ENCODE measurements around the gene RANBP10. TPM values are rescaled to one million over a fixed set of nuclear protein-coding genes. Genes with fewer than 3 reads are reported as not detected.

RANBP10 gene
- total and polyA plus RNA-seq, 2 of the 13 experiments (the other 11 are each of a cell fraction or from before 2014, with no cell fraction given), result 9.2 to 22.7 TPM

DNA sequence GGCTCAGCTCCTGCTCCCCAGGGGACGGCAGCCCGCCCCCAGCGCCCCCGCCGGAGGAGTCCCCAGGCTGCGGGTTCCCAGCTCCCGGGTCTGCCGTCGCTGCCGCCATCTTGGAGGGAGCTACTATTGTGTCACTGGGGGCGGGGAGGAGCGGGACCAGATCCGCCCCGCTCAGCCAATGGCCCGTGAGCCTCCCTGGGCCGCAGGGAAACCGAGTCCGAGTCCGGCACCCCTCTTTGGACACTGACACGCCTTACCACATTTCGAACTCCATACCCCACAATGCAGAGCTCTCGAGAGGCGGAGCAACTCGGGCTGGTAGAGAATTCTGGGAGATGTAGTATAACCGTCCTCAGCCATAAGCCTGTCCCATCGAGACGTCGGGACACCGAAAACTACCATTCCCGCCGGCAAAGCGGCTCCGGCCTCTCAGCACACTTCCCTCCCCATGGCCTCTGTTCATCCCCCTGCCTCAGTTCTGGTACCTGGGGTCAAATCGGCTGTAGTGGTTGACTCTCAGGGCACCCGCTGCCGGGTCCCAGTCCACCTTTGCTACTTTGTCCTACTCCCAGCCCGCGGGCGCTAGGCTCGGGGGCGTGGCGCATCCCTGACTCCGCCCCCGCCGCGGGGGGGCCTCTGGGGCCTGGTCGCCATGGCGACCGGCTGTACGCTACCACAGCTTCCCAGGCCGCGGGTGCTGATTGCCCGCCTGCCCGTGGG lies at the start of gene RANBP10, which contains the start of gene TSNAXIP1 (continued):
- TF ChIP-seq, protein P1, sequence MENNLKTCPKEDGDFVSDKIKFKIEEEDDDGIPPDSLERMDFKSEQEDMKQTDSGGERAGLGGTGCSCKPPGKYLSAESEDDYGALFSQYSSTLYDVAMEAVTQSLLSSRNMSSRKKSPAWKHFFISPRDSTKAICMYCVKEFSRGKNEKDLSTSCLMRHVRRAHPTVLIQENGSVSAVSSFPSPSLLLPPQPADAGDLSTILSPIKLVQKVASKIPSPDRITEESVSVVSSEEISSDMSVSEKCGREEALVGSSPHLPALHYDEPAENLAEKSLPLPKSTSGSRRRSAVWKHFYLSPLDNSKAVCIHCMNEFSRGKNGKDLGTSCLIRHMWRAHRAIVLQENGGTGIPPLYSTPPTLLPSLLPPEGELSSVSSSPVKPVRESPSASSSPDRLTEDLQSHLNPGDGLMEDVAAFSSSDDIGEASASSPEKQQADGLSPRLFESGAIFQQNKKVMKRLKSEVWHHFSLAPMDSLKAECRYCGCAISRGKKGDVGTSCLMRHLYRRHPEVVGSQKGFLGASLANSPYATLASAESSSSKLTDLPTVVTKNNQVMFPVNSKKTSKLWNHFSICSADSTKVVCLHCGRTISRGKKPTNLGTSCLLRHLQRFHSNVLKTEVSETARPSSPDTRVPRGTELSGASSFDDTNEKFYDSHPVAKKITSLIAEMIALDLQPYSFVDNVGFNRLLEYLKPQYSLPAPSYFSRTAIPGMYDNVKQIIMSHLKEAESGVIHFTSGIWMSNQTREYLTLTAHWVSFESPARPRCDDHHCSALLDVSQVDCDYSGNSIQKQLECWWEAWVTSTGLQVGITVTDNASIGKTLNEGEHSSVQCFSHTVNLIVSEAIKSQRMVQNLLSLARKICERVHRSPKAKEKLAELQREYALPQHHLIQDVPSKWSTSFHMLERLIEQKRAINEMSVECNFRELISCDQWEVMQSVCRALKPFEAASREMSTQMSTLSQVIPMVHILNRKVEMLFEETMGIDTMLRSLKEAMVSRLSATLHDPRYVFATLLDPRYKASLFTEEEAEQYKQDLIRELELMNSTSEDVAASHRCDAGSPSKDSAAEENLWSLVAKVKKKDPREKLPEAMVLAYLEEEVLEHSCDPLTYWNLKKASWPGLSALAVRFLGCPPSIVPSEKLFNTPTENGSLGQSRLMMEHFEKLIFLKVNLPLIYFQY (CRISPR knock-in tag; IDR thresholded peaks at IDR 0.05; ENCODE audit: borderline replicate concordance), result no peak
- TF ChIP-seq ZNF10 (CRISPR knock-in tag; IDR thresholded peaks at IDR 0.05; ENCODE audit: borderline replicate concordance, low read depth), result no peak
- TF ChIP-seq KAT7 (CRISPR knock-in tag; IDR thresholded peaks at IDR 0.05; ENCODE audit: borderline replicate concordance), result peak; percentile 88; the same call in 1 of the 2 replicates
- TF ChIP-seq HNRNPH1 (optimal IDR thresholded peaks at IDR 0.05; ENCODE audit: low read depth, low read length), result no peak
- TF ChIP-seq, protein P2, sequence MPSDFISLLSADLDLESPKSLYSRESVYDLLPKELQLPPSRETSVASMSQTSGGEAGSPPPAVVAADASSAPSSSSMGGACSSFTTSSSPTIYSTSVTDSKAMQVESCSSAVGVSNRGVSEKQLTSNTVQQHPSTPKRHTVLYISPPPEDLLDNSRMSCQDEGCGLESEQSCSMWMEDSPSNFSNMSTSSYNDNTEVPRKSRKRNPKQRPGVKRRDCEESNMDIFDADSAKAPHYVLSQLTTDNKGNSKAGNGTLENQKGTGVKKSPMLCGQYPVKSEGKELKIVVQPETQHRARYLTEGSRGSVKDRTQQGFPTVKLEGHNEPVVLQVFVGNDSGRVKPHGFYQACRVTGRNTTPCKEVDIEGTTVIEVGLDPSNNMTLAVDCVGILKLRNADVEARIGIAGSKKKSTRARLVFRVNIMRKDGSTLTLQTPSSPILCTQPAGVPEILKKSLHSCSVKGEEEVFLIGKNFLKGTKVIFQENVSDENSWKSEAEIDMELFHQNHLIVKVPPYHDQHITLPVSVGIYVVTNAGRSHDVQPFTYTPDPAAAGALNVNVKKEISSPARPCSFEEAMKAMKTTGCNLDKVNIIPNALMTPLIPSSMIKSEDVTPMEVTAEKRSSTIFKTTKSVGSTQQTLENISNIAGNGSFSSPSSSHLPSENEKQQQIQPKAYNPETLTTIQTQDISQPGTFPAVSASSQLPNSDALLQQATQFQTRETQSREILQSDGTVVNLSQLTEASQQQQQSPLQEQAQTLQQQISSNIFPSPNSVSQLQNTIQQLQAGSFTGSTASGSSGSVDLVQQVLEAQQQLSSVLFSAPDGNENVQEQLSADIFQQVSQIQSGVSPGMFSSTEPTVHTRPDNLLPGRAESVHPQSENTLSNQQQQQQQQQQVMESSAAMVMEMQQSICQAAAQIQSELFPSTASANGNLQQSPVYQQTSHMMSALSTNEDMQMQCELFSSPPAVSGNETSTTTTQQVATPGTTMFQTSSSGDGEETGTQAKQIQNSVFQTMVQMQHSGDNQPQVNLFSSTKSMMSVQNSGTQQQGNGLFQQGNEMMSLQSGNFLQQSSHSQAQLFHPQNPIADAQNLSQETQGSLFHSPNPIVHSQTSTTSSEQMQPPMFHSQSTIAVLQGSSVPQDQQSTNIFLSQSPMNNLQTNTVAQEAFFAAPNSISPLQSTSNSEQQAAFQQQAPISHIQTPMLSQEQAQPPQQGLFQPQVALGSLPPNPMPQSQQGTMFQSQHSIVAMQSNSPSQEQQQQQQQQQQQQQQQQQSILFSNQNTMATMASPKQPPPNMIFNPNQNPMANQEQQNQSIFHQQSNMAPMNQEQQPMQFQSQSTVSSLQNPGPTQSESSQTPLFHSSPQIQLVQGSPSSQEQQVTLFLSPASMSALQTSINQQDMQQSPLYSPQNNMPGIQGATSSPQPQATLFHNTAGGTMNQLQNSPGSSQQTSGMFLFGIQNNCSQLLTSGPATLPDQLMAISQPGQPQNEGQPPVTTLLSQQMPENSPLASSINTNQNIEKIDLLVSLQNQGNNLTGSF (CRISPR knock-in tag; IDR thresholded peaks at IDR 0.05), result no peak
- TF ChIP-seq ZEB1 (IDR thresholded peaks at IDR 0.05; ENCODE audit: insufficient replicate concordance, low read depth), result peak; percentile 31
- TF ChIP-seq BRCA1 (CRISPR knock-in tag; IDR thresholded peaks at IDR 0.05), result no peak
- TF ChIP-seq IRX3 (CRISPR knock-in tag; IDR thresholded peaks at IDR 0.05; ENCODE audit: borderline replicate concordance, low read depth), result no peak
- no peak for TF ChIP-seq TOE1 (CRISPR knock-in tag; IDR thresholded peaks at IDR 0.05)
- TF ChIP-seq JUNB (CRISPR knock-in tag; IDR thresholded peaks at IDR 0.05; ENCODE audit: borderline replicate concordance), result no peak
- TF ChIP-seq PAF1 (CRISPR knock-in tag; IDR thresholded peaks at IDR 0.05), result no peak
- TF ChIP-seq MIER2 (CRISPR knock-in tag; IDR thresholded peaks at IDR 0.05), result peak; percentile 25; the same call in 1 of the 2 replicates
- peak; percentile 28; the same call in 1 of the 2 replicates for TF ChIP-seq NCOA1 (CRISPR knock-in tag; IDR thresholded peaks at IDR 0.05)
- TF ChIP-seq NFE2L2 (IDR thresholded peaks at IDR 0.05; ENCODE audit: low read length), result no peak
- TF ChIP-seq ZNF3 (CRISPR knock-in tag; IDR thresholded peaks at IDR 0.05), result no peak; the same call in none of the 2 replicates
- TF ChIP-seq, protein P3, sequence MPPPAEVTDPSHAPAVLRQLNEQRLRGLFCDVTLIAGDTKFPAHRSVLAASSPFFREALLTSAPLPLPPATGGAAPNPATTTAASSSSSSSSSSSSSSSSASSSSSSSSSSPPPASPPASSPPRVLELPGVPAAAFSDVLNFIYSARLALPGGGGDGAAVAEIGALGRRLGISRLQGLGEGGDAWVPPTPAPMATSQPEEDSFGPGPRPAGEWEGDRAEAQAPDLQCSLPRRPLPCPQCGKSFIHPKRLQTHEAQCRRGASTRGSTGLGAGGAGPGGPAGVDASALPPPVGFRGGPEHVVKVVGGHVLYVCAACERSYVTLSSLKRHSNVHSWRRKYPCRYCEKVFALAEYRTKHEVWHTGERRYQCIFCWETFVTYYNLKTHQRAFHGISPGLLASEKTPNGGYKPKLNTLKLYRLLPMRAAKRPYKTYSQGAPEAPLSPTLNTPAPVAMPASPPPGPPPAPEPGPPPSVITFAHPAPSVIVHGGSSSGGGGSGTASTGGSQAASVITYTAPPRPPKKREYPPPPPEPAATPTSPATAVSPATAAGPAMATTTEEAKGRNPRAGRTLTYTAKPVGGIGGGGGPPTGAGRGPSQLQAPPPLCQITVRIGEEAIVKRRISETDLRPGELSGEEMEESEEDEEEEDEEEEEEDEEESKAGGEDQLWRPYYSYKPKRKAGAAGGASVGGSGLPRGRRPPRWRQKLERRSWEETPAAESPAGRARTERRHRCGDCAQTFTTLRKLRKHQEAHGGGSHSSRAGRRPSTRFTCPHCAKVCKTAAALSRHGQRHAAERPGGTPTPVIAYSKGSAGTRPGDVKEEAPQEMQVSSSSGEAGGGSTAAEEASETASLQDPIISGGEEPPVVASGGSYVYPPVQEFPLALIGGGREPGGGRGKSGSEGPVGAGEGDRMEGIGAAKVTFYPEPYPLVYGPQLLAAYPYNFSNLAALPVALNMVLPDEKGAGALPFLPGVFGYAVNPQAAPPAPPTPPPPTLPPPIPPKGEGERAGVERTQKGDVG (CRISPR knock-in tag; IDR thresholded peaks at IDR 0.05; ENCODE audit: borderline replicate concordance), result 0 out of 2 replicates have a peak, but pooled peaks have one; percentile 12
- no peak for TF ChIP-seq ZNF326 (CRISPR knock-in tag; IDR thresholded peaks at IDR 0.05; ENCODE audit: borderline replicate concordance)

Measured in HepG2 (cell line).